ENCODE data around the gene IFIT2. TPM values are rescaled to one million over a fixed set of nuclear protein-coding genes. Genes with fewer than 3 reads are reported as not detected.

Gene IFIT2
- total RNA-seq, 1 experiment from 2014 or later, result 40.8 TPM

DNA sequence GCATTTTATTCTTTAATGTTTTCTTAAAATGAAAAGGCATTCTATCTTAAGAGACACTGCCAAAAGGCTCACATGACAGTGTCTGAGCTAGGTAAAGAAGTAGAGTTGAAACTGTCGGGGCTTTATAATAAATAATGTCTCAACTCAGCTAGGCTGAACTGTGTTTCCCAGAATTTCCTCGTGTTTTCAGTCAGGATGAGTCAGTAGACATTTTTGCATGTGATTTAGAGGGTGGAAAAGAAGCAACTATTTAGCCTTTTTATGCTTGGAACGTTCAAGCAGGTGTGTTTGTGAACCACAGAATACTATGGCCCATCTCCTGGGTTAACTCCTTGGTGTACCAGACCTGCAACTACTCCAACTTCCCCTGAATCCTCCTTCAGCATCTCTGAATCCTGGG lies 26.9 kb upstream of the IFIT2 start:
- CTCF ChIA-PET, result interaction anchor here (1.1 kb wide), 1 partner anchor 10 kb away, joined by 4 read pairs; no protein-coding TSS in a partner anchor
- Mint-ChIP-seq H3K27ac (ENCODE audit: unreplicated experiment) (peak overlapping the region; percentile 87), H3K9me3 (ENCODE audit: low read depth, unreplicated experiment) (no peaks in the 10 kb centered on the region), H3K4me3 (ENCODE audit: low read depth, unreplicated experiment) (no peak overlapping the region), H3K27me3 (ENCODE audit: unreplicated experiment) (no peaks in the 10 kb centered on the region), H3K36me3 (ENCODE audit: insufficient read depth, unreplicated experiment) (peaks cover 5% of the 10 kb centered on the region), H3K4me1 (ENCODE audit: low read depth, unreplicated experiment) (peaks cover 66% of the 10 kb centered on the region)
- DNase-seq, result no peak
- TF ChIP-seq, protein P1, sequence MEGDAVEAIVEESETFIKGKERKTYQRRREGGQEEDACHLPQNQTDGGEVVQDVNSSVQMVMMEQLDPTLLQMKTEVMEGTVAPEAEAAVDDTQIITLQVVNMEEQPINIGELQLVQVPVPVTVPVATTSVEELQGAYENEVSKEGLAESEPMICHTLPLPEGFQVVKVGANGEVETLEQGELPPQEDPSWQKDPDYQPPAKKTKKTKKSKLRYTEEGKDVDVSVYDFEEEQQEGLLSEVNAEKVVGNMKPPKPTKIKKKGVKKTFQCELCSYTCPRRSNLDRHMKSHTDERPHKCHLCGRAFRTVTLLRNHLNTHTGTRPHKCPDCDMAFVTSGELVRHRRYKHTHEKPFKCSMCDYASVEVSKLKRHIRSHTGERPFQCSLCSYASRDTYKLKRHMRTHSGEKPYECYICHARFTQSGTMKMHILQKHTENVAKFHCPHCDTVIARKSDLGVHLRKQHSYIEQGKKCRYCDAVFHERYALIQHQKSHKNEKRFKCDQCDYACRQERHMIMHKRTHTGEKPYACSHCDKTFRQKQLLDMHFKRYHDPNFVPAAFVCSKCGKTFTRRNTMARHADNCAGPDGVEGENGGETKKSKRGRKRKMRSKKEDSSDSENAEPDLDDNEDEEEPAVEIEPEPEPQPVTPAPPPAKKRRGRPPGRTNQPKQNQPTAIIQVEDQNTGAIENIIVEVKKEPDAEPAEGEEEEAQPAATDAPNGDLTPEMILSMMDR (IDR thresholded peaks at IDR 0.05; ENCODE audit: unreplicated experiment), result no peak
- BruUV-seq (replicated peaks), result no TSS peak
- intact Hi-C loops (cut with micrococcal nuclease; ENCODE audit: unreplicated experiment), result no loop called here

- H3K27me3 Mint-ChIP-seq (ENCODE audit: unreplicated experiment), result no peaks in the 10 kb centered on the region
- intact Hi-C loops (cut with micrococcal nuclease; ENCODE audit: unreplicated experiment), result no loop called here
- peak; percentile 44 for DNase-seq
- no TSS peak for BruUV-seq (replicated peaks)
- CTCF ChIA-PET, result interaction anchor here (1.1 kb wide), 1 partner anchor 10 kb away, joined by 4 read pairs; no protein-coding TSS in a partner anchor
- H3K4me1 Mint-ChIP-seq (ENCODE audit: low read depth, unreplicated experiment), result peaks cover 66% of the 10 kb centered on the region
- TF ChIP-seq, protein P1 (IDR thresholded peaks at IDR 0.05; ENCODE audit: unreplicated experiment), result no peak
- peak overlapping the region; percentile 87 for H3K27ac Mint-ChIP-seq (ENCODE audit: unreplicated experiment)
- no peak overlapping the region for H3K4me3 Mint-ChIP-seq (ENCODE audit: low read depth, unreplicated experiment)
- H3K36me3 Mint-ChIP-seq (ENCODE audit: insufficient read depth, unreplicated experiment), result peaks cover 5% of the 10 kb centered on the region
- no peaks in the 10 kb centered on the region for H3K9me3 Mint-ChIP-seq (ENCODE audit: low read depth, unreplicated experiment)
Observed at GRCh38 chr10:89275383-89275782, 26.5 kb upstream of the IFIT2 start.

DNA sequence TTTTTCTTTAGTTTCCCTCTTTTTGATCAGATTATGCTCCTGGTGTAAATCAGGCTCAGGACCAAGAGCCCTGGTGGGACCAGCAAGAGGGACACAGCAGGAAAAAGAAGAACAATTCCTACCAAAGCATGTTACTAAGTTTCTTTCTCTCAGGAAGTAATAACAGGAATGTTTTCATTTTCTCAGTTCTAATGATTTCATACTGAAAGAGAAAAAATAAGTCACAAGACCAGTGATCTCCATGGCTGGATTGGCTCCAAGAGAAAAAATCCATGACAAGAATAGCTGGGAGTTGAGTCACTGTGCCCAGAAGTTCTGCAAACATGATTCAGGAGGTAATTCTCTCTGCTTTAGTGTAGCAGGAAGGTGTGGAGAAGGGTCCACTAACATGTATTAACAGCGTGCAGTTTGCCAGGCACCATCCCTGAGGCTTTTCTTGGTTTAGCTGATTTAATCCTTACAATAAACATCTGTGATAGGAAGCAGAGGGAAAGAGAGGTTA lies 23.8 kb upstream of the IFIT2 start:
- Mint-ChIP-seq H3K36me3 (ENCODE audit: insufficient read depth, unreplicated experiment) (peaks cover 5% of the 10 kb centered on the region), H3K4me3 (ENCODE audit: low read depth, unreplicated experiment) (peak overlapping the region; percentile 54), H3K27me3 (ENCODE audit: unreplicated experiment) (no peaks in the 10 kb centered on the region), H3K4me1 (ENCODE audit: low read depth, unreplicated experiment) (peaks cover 70% of the 10 kb centered on the region), H3K27ac (ENCODE audit: unreplicated experiment) (peak overlapping the region; percentile 97), H3K9me3 (ENCODE audit: low read depth, unreplicated experiment) (no peaks in the 10 kb centered on the region)
- intact Hi-C loops (cut with micrococcal nuclease; ENCODE audit: unreplicated experiment), result loop anchor here (2.0 kb wide), 2 partner anchors 23 to 73 kb away; no protein-coding TSS in a partner anchor
- TF ChIP-seq, protein P1 (IDR thresholded peaks at IDR 0.05; ENCODE audit: unreplicated experiment), result no peak
- CTCF ChIA-PET, result interaction anchor here (0.7 to 1.9 kb wide), 4 partner anchors 8 to 92 kb away, joined by 3 to 13 read pairs (median 5); no protein-coding TSS in a partner anchor
- DNase-seq, result peak; percentile 71
- BruUV-seq (replicated peaks), result no TSS peak

GRCh38 chr10:89278900-89279392 lies 22.9 kb upstream of the IFIT2 start:
- H3K4me1 Mint-ChIP-seq (ENCODE audit: low read depth, unreplicated experiment), result peaks cover 73% of the 10 kb centered on the region
- CTCF ChIA-PET, result interaction anchor here (1.2 to 1.9 kb wide), 3 partner anchors 53 to 91 kb away, joined by 4 to 13 read pairs (median 6); no protein-coding TSS in a partner anchor
- DNase-seq, result no peak
- intact Hi-C loops (cut with micrococcal nuclease; ENCODE audit: unreplicated experiment), result loop anchor here (2.0 kb wide), 2 partner anchors 22 to 72 kb away; no protein-coding TSS in a partner anchor
- TF ChIP-seq, protein P1 (IDR thresholded peaks at IDR 0.05; ENCODE audit: unreplicated experiment), result no peak
- peak overlapping the region; percentile 2 for H3K4me3 Mint-ChIP-seq (ENCODE audit: low read depth, unreplicated experiment)
- BruUV-seq (replicated peaks), result no TSS peak
- H3K27me3 Mint-ChIP-seq (ENCODE audit: unreplicated experiment), result no peaks in the 10 kb centered on the region
- no peaks in the 10 kb centered on the region for H3K9me3 Mint-ChIP-seq (ENCODE audit: low read depth, unreplicated experiment)
- peak overlapping the region; percentile 44 for H3K27ac Mint-ChIP-seq (ENCODE audit: unreplicated experiment)
- peaks cover 5% of the 10 kb centered on the region for H3K36me3 Mint-ChIP-seq (ENCODE audit: insufficient read depth, unreplicated experiment)
